Stromal cell of bone marrow (primary cell): ENCODE results near the gene RANBP1.
A peak's percentile ranks its signal among the peaks of the same experiment; 100 is the strongest.

Experiments
- DNase-seq: peaks from one replicate; pipeline ENCODE4 v3.0.0-alpha.2; 2012; ENCODE audit warnings: low read depth

Gene RANBP1

DNA sequence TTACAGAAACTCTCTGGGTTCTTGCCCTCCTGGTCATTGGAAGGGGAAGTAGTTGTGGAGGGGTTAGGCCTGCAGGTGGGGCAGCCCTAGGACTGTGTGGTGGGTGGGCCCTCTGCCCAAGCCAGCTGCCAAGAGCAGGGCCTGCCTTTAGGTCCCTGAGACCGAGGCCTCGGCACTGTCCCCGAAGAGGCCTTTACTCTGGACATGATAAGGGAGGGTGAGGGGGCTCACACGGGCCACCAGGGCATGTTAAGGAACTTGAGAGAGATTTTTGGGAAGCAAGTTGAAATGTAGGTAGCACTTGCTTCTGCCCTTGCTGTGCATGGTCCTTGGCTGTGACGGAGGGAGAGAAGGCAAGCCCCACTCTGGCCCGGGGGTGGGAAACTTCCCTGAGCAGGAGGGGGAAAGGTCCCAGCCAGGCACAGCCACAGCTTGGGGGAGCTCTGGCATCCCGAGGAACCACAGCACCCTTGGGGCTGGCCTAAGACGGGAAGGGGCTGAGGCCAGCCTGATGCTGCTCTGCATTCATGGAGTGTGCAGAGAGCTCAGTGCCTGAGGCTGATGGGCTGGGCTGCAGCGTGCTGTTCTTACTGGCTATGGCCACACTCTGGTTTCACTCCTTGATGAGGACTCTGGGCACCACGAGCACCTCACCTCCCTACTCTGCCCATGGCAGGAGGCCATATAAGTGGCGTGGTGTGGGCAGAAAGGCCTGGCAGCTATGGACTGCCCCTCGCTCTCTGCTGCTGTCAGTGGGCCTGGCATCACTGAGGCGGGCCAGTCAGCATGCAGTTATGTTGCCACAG, 7.8 kb upstream of the RANBP1 start:
- DNase-seq, result no peak

DNA sequence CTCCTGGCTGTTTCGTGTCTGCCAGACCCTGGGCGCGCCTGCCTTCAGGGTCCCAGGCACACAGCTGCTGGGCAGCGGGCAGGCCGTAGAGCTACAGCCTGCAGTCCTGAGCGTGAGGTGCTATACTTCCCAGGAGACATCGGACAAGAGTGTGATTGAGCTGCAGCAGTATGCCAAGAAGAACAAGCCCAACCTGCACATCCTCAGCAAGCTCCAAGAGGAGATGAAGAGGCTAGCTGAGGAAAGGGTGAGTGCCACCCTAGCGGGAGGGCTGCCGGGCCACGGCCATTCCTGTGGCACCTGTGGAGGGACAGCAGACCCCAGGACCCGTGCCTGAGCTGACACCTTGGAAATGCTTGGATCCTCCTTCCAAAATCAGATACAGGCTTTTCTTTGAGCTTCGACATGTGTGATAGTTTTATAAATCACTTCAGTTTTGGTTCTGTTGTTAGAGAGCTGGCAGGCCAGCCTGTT, 7.1 kb upstream of the RANBP1 start:
- DNase-seq, result no peak

DNA sequence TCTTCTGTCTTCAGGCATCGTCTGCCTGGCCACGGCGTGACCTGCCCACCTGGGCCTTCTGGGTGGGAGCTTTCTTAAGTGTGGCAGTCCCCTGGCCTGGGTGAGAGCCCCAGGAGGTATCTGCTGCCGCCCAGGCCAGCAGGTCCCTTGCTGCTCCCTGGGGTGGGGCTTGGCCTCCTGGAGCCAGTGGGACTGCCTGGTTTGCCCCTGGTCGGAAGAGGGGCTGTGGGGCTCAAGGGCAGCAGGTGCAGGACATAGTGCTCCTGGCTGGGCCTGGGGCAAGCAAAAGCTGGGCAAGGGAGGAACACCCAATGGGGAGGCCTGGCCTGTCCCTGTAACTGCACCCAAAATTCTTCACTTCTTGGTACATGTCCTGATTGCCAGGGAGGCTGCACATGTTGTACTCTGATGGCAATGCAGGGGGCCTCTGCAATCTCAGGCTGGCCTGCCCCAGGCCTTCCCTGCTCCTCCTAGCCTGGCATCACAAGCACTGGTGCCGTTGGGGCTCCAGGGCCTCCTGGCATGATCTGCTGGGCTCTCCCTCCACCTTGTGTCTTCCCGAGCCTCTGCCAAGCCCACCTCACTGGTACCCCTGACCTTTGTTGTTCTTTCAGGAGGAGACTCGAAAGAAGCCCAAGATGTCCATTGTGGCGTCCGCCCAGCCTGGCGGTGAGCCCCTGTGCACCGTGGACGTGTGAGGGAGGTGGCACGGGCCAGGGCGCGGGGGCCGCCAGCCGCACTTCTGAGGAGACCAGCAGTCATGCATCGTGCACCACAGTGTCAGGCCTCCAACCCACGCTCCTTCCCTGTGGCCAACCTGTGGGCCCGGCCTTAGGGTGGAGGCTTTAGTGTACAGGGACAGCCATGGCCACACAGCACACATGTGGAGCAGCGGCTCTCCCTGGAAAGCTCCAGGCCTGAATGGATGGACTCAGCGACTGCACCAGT, 6.2 kb upstream of the RANBP1 start:
- no peak for DNase-seq

DNA sequence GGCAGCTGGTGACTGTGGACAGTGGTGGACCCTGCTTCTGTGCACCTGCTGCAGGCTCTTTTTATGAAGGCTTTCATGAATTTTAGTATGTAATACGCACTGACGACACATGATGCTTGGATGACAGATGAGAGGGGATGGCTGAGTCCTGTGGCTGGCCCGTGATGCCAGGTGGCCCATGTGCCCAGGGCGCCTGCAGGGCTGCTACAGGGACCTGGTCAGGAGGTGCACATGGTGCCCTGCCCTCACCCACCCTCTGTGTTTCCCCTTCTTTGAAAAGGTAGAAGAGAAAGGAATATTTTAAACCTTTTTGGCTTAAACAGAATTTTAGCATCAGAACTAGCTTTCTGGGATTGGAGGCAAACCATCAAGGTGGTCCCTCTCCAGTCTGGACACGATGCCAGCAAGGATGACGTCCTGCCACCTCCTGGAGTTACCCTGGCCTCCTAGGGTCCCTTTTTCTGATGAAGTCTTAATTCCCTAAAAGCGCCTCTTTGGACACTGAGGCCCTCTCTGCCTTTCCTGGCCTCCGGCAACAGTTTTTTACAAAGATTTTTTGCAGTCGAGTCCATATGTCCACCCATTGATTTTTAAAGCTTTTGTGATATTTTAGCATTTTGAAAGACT, 5.4 kb upstream of the RANBP1 start:
- DNase-seq, result no peak

DNA sequence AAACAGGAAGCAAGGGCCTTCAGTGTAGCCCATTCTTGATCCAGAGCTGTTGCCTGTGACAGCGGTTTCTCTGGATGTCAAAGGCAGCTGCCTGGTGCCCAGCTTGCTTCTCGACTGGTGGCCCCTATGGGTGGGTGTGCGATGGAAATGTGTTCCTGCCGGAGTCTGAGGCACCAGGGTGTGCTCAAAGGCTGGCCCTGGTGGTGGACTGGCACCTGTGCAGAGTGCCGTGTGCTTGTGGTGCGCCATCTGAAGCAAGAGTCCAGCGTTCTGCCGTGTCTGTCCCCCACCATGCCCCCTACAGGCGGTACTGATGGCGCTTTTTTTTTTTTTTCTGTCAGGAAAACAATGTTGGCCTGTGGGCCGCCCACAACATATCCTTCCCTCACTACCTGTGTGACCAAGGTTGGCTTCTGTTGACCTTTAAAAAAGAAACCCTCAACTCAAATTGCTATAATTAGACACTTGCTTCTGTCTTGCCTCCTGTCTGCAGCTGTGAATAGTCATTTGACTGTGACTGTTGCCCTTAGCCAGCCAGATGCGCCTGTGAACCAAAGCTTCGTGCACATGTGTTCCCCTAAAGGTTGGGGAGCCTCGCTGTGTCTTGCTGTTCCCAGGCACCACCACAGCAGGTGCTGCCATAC, 4.7 kb upstream of the RANBP1 start:
- DNase-seq, result no peak

DNA sequence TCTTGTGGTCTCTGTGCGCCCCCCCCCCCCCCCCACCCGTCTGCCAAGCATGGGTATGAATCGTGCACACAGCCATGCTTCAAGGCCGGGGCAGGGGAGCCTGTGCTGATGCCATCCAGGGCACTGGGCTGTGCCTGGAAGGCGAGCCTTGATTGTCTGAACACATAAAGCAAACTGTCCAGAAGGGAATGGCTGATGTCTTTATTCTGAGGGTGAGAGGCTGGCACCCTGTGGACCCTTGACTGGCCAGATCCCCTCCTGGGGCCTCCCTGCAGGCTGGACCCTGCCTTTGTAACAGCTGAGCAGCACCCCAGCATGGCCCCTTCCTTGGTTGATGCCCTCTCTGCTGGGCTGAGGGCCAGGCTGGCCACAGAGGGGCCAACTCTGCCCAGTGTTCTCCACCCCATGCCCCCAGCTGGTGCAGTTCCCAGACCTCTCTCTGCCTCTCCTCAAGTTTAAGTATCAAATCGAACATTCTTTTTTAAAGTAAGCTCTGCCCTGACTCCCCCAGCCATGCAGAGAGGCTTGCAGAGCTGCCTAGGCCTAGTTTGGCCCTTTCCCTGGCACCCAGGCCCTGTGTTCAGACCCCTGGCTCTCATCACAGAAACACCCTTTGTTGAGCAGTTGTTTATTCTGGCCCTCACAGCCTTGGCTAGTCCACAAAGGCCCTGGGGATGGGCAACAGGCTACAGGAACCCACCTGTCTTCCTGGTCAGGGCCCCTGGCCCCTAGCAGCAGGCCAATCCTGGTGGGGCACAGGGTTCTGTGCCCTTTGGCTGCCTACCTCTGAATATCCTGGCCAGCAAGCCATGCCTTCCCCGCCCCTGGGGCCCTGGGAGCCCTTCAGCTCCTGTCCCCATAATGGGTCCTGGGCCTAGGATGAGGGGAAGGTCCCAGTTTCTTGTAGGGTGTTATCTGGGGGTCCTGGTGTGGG, 3.9 kb upstream of the RANBP1 start:
- DNase-seq, result no peak

DNA sequence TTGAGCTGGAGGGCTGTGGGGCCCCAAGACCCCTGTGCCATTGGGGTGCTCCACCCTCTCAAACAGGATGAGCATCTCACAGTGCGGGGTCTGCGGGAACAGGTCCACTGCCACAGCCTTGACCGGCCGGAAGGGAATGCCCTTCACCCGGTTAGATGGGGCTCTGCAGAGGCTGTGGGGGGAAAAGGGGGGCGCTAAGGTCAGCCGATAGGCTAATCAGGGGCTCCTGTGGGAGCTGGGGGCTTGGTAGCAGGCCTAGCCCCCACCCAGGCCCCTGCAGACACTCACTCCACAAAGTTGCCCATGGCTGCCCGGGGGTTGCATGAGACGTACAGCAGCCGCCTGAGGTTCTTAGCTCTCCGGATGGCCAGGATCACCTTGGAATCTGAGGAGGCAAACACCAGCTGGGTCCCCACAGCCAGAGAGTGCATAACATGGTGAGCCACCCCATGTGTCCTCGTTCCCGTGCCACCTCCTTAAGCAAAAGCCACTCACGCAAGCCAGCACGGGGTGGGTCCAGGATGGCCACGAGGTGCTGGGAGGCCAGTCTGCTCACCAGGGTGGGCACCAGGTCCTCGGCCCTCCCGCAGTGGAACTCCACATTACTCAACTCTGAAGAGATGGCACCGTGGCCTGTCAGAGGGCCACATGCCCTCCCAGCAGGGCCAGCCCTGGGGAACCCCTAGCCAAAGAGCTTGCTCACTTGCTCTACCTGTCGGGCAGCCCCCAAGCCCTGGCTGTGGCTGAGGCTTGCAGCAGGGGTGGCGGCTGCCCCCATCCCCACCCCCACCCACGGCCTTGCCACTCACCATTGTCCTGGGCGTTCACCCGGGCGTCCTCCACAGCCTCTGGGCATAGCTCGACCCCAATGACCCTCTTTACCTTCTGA, 3.0 kb upstream of the RANBP1 start:
- DNase-seq, result no peak

DNA sequence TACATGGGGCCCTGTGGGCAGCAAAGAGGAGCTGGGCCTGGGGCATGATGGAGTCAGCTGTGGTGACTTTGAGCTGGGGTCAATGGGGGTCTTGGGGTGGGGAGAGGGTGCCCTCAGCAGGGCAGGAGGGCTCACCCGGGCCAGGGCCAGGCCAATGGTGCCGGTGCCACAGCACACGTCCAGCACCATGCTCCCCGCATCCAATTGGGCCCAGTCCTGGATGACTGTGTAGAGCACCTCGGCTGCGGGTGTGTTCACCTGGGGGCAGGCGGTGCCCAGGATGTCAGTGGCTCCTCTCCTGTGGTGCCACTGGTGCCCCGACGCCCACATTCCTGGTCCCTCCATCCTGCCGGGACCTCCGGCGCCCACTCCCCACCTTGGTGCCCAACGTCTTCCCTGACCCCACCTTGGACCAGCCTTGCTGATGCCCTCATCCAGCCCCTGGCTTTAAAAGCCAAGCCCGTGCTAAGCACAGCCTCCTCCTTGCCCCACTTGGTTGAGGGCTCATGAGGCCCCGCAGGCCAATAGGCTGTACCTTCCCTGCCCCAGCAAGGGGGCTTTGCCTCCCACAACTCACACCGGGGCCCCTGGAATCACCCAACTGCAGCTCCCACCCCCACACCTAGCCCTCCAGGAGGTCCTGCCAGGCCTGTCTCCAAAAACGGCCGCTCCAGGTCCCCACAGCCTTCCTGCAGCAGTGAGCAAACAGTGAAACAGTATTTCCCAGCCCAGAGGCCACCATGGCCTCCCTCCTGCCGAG, 2.2 kb upstream of the RANBP1 start:
- DNase-seq, result no peak

DNA sequence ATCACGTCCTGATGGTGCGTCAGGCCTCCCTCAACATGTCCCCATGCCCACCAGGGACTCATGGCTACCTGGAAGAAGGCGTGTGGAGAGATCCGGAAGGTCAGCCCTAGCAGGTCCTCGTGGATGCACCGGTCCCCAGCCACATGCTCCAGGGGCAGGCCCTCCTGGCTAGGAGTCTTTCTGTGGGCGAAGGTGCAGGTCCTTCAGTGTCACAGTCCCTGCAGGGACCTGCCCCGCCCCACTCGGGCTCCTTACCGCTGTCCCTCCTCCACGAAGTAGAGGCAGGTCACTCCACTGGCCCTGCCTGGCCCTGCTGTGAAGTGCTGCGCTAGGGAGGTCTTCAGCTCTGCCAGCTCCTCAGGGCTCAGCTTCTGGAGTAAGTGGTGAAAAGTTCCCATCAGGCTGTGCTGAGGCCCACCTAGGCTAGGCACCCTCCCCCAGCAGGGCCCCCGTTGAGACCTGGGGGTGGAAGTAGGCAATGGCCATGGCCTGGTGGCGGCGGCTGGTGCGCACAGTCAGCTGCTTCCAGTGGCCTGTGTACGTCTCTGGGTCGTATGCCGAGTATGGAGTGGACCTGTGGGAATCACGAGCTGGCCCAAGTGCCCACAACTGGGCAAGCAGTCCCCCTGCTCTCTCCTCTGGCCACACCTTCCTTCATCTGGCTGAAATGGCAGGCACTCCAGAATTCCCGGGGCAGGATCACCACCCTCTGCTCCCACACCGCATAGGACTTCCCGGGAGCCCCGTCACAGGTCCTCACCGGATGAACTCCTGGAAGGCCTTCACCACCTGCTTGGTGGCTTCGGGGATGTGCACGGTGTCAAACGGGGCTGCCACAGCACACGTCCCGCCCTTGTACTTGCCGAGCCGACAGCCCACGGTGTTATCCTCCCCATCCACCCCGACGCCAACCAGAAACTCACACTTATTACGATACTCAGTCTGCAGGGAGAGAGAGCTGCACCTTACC, 1.1 kb upstream of the RANBP1 start:
- no peak for DNase-seq

DNA sequence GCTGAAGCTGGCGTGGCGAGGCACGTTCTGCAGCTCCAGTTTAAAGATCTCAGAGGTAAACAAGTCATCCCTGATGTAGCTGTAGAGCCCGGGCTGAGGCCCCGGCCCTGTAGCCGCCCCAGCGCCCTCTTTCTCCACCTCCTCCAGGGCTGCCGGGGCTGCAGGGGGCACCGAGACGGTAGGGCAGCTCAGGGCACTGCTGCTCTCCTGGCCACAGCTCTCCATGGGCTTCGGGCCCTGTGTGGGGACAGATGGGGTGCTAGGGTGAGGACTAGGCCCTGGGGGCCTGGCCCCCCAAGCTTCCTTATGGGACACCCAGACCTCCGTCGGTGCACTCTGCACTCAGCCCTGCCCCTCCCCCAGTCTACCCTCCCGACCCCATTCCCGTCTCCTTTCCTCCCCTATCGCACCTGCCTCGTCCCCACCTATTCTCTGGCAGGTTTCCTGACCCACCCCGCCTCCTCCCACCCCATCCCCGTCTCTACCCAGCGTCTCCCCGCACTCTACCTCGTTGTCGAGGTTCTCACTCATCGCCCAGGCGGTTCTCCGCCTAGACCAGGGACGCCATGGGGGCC, 559 bp downstream of the RANBP1 start:
- DNase-seq, result no peak

DNA sequence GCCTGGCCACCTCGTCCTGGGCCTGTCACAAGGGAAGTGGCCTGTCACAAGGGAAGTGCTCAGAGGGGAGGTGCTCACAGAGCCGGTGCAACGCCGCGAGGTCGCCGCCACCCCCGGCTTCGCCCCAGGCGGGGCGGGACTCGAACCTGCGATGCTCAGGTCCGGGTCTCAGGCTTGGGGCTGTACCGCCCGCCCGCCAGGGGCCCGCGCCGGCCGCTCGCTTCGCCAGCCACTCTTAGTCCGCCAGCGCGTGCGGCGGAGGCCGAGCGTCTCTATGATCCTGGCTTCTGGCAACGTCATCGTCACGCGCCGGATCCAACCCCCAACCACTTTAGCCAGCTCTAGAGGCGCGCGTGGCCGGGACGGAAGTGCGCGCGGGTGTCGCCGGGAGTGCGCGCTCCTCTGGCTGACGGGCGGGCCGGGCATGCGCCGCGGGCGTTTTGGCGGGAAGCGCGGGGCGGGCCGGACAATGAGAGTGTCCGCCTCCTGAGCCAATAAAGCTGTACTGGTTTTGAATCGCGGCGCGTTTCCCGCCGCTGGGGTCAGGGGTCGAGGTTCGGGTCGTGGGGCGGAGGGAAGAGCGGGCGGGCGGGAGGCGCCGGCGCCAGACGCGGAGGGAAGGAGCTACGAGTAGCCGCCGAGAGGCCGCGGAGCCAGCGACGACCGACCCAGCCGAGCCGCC, 1.2 kb downstream of the RANBP1 start, which contains the start of gene TRMT2A:
TRMT2A (minus strand) TSS at position 276 of the 682 bp plus-strand sequence. CDS start 320 bp downstream, outside the sequence.
- DNase-seq, result peak; percentile 97

DNA sequence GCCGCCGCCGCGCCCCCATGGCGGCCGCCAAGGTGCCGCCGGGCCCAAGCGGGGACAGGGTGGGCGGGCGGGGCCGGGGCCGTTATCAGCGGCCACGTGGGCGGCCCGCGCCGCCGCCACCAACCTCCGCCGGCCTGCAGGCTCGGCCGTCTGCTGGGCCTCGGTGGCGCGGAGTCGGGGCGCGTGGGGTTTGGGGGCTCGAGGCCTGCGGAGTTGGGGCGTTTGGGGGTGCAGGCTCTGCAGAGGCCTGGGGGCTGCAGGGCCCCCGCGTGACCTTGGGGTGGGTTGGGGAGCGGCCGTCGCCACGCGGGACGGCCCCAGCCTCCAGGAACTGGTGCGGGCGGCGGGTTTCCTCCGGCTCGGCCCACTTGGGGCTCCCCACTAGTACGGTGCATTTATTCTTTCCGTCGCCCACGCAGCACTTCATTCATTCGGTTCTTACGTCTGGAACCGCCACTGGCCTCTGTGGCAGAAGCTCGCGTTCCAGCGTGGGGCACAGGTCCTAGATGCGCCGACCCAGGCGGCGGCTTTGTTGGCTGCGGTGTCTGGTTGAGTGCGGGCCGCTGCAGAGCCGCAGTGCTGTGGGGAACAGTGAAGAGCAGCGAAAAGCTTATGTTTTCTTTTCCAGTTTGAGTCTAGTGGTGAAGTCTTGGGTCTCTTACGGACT, 1.9 kb downstream of the RANBP1 start:
- no peak for DNase-seq

DNA sequence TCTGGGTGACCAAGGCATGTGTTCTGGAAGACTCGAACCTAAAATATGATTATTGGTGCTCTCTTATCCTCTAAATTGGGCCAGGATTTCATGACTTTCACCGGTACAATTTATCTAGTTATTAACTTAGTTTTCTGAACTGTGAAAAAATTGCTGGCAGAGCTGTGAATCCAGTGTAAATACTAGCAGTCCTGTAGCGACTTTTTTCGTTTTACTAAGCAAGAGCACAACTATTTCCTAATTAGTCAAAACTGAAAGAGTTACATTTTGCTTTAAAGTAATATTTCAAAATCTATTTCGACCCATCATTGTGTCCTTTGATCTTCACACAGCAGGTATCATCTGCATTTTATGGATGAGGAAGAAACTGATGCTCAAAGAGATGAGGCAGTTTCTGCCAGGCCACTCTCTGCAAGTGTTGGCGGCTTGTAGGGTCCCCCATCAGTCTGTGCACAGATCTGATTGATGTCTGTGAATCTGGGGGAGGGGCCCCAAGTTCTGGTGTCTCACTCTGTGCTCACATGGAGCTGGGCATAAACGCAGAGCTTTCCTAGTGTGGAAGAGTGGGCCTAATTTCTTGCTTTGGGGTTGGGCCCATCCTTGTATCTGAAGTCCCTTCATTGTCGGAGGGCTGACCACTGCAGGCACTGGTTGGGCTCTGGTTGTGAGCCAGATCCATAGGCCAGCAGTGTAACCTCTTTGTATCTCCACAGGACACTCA, 2.6 kb downstream of the RANBP1 start:
- no peak for DNase-seq

DNA sequence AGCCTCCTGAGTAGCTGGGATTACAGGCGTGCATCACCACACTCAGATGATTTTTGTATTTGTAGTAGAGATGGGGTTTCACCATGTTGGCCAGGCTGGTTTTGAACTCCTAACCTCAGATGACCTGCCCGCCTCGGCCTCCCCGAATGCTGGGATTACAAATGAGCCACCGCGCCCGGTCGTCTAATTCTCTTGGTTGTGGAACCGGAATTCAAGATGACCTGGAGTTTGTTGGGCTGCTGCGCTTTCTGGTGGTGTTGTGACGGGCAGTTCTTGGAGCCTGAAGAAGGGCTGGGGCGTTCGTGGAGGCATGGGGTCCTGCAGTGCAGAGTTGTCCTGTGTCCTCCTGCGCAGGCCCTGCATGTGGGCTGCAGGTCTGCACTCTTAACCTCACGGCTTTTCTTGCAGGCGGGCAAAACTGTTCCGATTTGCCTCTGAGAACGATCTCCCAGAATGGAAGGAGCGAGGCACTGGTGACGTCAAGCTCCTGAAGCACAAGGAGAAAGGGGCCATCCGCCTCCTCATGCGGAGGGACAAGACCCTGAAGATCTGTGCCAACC, 6.0 kb downstream of the RANBP1 start:
- no peak for DNase-seq
